WERI-Rb-1 (cell line): ENCODE results near the gene TANK.

Source experiments
- DNase-seq: peaks from one replicate; pipeline ENCODE4 v3.0.0-alpha.2; 2020
- H3K27ac ChIP-seq: fragments of 250-450 bp; sonication (Bioruptor Pico); 2 replicates; pipeline ENCODE4 v1.5.1; 2020; ENCODE audit warnings: mild to moderate bottlenecking, moderate library complexity
- H3K27me3 ChIP-seq: fragments of 250-450 bp; sonication (Bioruptor Pico); 2 replicates; pipeline ENCODE4 v1.5.1; 2021; ENCODE audit warnings: mild to moderate bottlenecking, low read depth, moderate library complexity; ENCODE audit not compliant: insufficient read depth, severe bottlenecking
- H3K36me3 ChIP-seq: fragments of 250-450 bp; sonication (Bioruptor Pico); 2 replicates; pipeline ENCODE4 v1.5.1; 2020; ENCODE audit warnings: mild to moderate bottlenecking, moderate library complexity
- H3K4me3 ChIP-seq: 2 replicates; pipeline ENCODE4 v1.5.1; 2011; ENCODE audit warnings: low read depth, mild to moderate bottlenecking, control low read depth, low read length
- H3K9me3 ChIP-seq: fragments of 250-450 bp; sonication (Bioruptor Pico); 2 replicates; pipeline ENCODE4 v1.5.1; 2021; ENCODE audit warnings: mild to moderate bottlenecking, moderate library complexity; ENCODE audit not compliant: severe bottlenecking
- CTCF ChIP-seq: IDR thresholded peaks from 2 replicates; pipeline ENCODE4 v1.5.1; 2011; ENCODE audit warnings: low read depth, mild to moderate bottlenecking, control low read depth, inconsistent platforms, low read length

The TANK gene

DNA sequence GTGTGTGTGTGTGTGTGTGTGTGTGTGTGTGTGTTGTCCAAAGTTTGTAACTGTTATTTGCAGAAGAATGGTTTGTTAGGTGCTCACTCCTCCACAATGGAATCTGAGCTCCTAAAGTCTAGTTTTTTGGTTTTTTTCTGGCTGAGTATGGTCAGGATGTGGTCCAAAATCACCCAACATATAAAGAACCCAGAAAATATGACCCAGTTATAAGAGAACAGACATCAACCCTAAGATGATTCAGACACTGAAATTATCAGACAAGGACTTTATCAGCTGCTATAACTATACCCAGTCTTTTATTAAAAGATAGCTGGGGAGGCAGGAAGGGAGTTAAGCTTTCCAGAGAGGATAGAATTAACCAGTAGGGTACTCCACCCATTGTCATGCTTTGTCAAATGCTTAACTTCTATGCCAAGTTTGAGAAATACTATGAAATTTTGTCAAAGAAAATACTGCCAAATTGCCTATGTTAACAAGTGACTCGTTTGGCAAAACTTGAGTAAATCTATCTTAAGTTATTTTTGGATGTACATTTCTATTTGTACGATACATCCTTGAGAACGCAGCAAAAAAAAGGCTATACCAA lies 57.5 kb downstream of the TANK start:
- no peaks in the 10 kb centered on the region for H3K9me3 ChIP-seq
- no peaks in the 10 kb centered on the region for H3K27me3 ChIP-seq
- H3K4me3 ChIP-seq: no peak overlapping the region
- H3K27ac ChIP-seq: no peak overlapping the region
- H3K36me3 ChIP-seq: no peaks in the 10 kb centered on the region
- DNase-seq: no peak
- no peak for TF ChIP-seq CTCF

- Histone ChIP-seq H3K36me3 (no peaks in the 10 kb centered on the region), H3K4me3 (no peak overlapping the region), H3K27me3 (no peaks in the 10 kb centered on the region), H3K27ac (no peak overlapping the region), H3K9me3 (no peaks in the 10 kb centered on the region)
- no peak for TF ChIP-seq CTCF
- no peak for DNase-seq
These were observed 59.0 kb downstream of the TANK start for GRCh38 chr2:161219211-161219610.

GRCh38 chr2:161223139-161223732 lies 63.0 kb downstream of the TANK start:
- no peaks in the 10 kb centered on the region for H3K9me3 ChIP-seq
- TF ChIP-seq CTCF: peak; percentile 19; the same call in 1 of the 2 replicates
- no peak overlapping the region for H3K27ac ChIP-seq
- no peak for DNase-seq
- no peaks in the 10 kb centered on the region for H3K27me3 ChIP-seq
- no peak overlapping the region for H3K4me3 ChIP-seq
- peaks cover 8% of the 10 kb centered on the region for H3K36me3 ChIP-seq

DNA sequence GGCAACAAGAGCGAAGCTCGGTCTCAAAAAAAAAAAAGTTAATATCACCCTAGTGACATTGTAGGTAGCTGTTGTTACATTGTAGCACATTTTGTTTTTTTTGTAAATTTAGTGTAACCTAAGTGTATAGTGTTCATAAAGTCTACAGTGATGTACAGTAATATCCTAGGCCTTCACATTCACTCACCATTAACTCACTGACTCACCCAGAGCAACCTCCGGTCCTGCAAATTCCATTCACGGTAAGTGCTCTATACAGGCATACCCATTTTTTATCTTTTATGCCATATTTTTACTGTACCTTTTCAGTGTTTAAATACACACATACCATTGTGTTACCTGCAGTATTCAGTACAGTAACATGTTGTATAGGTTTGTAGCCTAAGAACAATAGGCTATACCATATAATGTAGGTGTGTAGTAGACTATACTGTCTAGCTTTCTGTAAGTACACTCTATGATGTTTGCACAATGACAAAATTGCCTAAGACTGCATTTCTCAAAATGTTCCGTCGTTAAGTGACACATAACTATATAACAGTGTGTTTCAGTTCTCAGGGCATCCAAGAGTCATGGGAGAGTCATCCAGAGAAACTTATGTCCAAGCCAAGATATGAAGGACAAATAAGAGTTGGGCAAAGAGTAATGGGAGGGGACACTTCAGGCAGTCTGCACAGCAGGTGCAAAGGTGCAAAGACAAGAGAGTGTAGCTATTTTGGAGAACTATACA lies 68.4 kb downstream of the TANK start:
- H3K4me3 ChIP-seq: no peak overlapping the region
- DNase-seq: no peak
- no peak for TF ChIP-seq CTCF
- H3K27ac ChIP-seq: no peak overlapping the region
- no peaks in the 10 kb centered on the region for H3K27me3 ChIP-seq
- H3K36me3 ChIP-seq: peaks cover 10% of the 10 kb centered on the region
- no peaks in the 10 kb centered on the region for H3K9me3 ChIP-seq

DNA sequence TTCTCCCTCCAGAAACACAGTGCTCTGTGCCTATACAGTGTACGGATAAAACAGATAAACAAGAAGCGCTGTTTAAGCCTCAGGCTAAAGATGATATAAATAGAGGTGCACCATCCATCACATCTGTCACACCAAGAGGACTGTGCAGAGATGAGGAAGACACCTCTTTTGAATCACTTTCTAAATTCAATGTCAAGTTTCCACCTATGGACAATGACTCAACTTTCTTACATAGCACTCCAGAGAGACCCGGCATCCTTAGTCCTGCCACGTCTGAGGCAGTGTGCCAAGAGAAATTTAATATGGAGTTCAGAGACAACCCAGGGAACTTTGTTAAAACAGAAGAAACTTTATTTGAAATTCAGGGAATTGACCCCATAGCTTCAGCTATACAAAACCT lies 70.7 kb downstream of the TANK start:
- Histone ChIP-seq H3K27me3 (no peaks in the 10 kb centered on the region), H3K36me3 (peaks cover 6% of the 10 kb centered on the region), H3K27ac (no peak overlapping the region), H3K9me3 (no peaks in the 10 kb centered on the region), H3K4me3 (no peak overlapping the region)
- DNase-seq: no peak
- no peak for TF ChIP-seq CTCF
